HG03354 (cell line): ENCODE data around the gene DCST1.
"Not testable (repeated sequence)": the region's sequence is repeated elsewhere in the genome, so short reads cannot be mapped to it uniquely, and the experiment has no call there.

Experiments used
- ATAC-seq: cut with Tn5 transposase; IDR thresholded peaks from one replicate; pipeline ENCODE4 v1.9.1; 2021; ENCODE audit warnings: mild to moderate bottlenecking; ENCODE audit not compliant: unreplicated experiment, poor library complexity, severe bottlenecking

DCST1 gene, protein sequence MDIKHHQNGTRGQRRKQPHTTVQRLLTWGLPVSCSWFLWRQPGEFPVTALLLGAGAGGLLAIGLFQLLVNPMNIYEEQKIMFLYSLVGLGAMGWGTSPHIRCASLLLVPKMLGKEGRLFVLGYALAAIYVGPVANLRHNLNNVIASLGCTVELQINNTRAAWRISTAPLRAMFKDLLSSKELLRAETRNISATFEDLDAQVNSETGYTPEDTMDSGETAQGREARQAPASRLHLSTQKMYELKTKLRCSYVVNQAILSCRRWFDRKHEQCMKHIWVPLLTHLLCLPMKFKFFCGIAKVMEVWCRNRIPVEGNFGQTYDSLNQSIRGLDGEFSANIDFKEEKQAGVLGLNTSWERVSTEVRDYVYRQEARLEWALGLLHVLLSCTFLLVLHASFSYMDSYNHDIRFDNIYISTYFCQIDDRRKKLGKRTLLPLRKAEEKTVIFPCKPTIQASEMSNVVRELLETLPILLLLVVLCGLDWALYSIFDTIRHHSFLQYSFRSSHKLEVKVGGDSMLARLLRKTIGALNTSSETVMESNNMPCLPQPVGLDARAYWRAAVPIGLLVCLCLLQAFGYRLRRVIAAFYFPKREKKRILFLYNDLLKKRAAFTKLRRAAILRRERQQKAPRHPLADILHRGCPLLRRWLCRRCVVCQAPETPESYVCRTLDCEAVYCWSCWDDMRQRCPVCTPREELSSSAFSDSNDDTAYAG

GRCh38 chr1:155033524-155033923, at the start of gene DCST1, which contains the start of gene DCST2:
Gene DCST1 (plus strand): TSS chr1:155033824. CDS start chr1:155034037, 213 bp downstream.
Gene DCST2 (minus strand): TSS chr1:155033781. CDS start chr1:155033701, 80 bp downstream.
- ATAC-seq, result no peak

GRCh38 chr1:154986736-154987135, 46.9 kb upstream of the DCST1 start:
- ATAC-seq, result not testable (repeated sequence)

DNA sequence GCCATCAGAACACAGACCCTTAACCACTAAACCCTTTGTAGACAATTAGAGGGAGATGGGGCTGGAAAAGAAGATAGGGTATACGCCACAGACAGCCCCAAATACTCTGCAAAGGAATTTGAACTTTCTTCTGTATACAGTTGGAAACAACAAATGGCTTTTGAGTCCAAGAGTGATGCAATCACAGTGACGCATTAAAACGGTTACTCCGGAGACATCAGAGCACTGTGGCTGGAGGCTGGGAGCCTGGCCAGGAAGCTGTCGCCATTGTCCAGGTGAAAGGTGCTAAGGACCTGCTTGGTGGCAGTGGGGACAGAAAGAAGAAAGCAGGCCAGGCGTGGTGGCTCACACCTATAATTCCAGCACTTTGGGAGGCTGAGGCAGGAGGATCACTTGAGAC, 46.3 kb upstream of the DCST1 start:
- no peak for ATAC-seq

GRCh38 chr1:154988058-154988954, 45.3 kb upstream of the DCST1 start:
- no peak for ATAC-seq

GRCh38 chr1:154989195-154989860, 44.3 kb upstream of the DCST1 start:
- no peak for ATAC-seq

GRCh38 chr1:154990276-154990675, 43.3 kb upstream of the DCST1 start:
- ATAC-seq, result no peak

DNA sequence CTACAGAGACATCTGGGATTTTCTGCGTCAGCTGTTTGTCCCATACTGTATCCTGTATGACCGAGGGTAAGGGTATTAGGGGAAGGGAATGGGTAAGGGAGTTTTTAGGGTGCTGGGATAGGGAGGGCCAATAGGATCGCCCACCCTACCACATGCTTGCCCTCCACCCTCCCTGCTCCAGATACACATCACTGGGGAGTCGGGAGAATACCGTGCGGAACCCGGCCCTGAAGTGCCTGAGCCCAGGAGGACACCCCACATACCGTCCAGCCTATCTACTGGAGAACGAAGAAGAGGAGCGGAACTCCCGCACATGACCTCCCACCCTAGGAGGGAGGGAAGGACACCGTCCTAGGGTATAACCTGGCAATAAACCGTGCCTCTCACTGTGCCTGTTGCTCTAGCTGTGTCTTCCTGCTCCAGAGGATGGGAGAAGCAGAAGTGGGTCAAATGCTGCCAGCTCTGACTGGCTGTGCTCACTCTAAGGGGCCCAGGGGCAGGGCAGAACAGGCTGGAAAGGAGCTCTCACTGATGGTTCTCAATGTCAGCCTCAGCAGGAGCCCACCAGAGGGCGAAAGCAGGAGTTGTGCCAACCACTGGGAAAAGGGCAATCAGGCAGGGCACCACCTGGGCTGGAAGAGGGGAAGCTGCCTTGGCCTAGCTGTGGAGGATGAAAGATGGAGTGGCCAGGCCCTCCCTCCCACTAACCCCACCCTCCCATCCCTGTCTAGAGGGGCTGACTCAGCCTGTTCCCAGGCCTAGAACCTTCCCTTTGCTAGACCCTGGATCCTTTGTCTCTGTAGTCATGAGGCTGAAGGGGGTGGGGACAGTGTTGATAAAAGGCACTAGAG, 40.7 kb upstream of the DCST1 start:
- ATAC-seq, result no peak

- ATAC-seq, result no peak
These were observed 39.9 kb upstream of the DCST1 start, which contains the start of gene LENEP for GRCh38 chr1:154993572-154994268. Gene LENEP (plus strand): TSS chr1:154993586. CDS start chr1:154993608, 22 bp downstream.

DNA sequence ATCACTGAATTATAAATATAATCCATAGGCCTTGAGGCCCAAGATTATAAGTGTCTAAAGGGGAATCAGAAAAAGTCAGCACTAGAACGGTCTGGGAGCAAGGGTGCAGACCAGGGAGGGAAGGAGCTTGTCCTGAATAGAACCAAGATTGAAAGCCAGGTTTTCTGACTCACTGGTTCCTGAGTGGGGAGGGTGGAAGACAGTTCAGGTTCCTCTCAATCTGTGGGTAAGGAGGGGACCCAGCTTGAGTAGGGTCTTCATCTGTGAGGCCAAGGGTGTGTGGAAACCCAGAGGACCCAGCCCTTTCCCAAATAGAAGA, 39.4 kb upstream of the DCST1 start:
- no peak for ATAC-seq

DNA sequence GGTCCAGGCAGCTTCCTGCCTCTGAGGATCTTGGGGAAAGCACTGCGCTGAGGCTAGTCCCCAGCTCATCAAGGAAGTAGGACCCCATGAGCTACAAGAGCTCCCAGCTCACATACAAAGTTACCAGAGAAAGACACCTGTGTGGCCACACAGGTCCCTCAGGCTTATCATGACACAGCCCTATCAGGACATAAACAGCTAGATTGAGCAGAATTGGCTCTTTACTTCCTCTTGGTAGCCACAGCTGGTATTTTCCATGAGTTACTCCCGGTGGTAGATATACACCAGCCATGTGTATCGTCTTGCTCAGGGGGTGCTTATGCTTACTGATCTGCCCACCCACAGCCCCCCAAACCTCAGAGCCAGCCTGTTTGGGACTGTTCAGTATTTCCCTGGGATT, 39.0 kb upstream of the DCST1 start:
- ATAC-seq, result no peak

- not testable (repeated sequence) for ATAC-seq
These were observed 38.2 kb upstream of the DCST1 start for GRCh38 chr1:154995301-154995983.

DNA sequence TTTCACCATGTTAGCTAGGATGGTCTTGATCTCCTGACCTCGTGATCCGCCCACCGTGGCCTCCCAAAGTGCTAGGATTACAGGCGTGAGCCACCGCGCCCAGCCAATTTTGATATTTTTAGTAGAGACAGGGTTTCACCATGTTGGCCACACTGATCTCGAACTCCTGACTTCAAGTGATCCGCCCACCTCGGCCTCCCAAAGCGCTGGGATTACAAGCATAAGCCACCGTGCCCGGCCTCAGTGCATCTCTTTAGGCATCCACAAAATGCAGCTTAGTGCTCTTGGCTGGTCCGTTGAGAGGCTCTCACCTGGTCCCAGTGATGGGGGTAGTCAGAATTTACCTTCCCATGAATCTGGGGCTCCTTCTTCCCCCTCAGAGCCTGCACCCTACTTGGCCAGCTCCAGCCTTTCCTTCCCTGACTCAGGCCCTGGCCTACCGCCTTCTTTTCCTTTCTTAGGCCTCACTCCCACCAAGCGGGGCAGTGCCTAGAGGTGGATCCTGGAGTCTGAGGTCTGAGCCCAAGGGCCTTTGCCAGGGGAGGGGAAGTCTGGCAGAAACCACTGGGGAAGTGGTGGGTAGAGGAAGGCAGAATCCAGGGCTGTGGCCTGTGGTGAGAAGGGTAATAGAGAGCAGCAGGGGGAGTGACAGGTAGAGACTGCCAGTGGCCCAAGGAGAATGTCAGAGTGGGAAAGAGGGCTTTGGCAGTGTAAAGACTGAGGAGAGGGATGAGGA, 36.5 kb upstream of the DCST1 start:
- no peak for ATAC-seq

DNA sequence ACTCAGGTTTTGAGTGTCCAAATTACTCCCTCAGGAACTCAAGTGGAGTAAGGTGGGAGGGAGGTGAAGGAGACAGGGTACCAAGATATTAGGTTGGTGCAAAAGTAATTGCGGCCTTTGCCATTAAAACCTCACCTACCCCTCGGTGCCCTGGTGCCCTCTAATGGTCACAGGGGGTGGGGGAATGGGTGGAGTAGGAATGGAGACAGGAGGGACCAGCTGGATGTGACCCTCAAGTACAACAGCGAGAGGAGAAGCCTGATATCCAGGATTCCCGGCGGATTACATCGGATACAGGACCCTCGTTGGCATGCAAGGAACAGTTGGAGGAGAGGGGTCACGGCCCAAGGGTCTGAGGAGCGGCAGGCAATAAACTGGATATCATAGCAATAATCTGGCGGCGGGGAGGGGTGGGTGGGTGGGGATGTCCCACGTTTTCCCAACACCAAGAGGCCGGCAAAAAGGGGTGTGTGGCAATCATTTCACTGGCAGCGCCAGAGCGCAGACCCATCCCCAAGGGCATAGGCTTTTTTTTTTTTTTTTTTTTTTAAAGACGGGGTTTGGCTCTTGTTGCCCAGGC, 35.3 kb upstream of the DCST1 start:
- no peak for ATAC-seq

DNA sequence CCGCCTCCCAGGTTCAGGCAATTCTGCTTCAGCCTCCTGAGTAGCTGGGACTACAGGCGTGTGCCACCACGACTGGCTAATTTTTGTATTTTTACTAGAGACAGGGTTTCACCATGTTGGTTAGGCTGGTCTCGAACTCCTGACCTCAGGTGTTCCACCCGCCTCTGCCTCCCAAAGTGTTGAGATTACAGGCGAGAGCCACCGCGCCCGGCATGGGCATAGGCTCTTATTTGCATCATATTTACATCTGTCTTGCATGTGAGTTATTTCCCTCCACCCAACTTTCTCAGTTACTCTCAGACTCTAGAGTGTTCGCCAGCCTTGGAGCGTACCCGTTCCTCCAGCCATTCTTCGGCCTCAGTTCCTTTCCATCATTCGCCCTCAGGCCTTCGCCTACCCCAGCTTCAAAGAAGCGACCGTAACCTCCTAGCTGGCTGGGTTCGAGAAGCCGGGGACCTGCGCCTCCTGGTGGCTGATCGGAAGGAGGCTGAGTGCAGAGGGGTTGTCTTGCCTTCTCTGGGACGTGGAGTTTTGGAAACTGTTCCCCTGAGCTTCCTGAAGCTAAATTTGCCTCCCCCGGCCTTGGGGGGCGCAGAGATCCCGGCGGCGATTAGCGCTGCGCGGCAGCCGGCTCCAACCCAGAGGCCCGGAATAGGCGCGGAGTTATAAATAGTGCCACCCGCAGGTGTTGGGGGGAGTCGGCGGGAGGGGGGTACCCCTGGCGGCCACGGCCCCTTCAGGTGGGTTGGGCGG, 34.6 kb upstream of the DCST1 start:
- no peak for ATAC-seq

GRCh38 chr1:154999571-155000410, 33.8 kb upstream of the DCST1 start:
- ATAC-seq, result no peak
